Middle frontal gyrus (tissue), 1 donor: Measurements from ENCODE around the gene TRIM67.
"Not testable (repeated sequence)": the region's sequence is repeated elsewhere in the genome, so short reads cannot be mapped to it uniquely, and the experiment has no call there.

ENCODE experiments used
- DNase-seq: peaks from one replicate; pipeline ENCODE4 v3.0.0-alpha.2; 2015; ENCODE audit warnings: low spot score; ENCODE audit errors: extremely low spot score

The TRIM67 gene

GRCh38 chr1:231158141-231158540 is 3.7 kb upstream of the TRIM67 start:
- DNase-seq = not testable (repeated sequence)

GRCh38 chr1:231159202-231159962 is 2.5 kb upstream of the TRIM67 start:
- no peak for DNase-seq

- no peak for DNase-seq
Observed at GRCh38 chr1:231159963-231160761, 1.7 kb upstream of the TRIM67 start.

GRCh38 chr1:231160895-231161666 is 777 bp upstream of the TRIM67 start:
- peak; percentile 27 for DNase-seq

- DNase-seq = no peak
Observed at GRCh38 chr1:231162297-231162969, 575 bp downstream of the TRIM67 start.

GRCh38 chr1:231162970-231163829 is 1.3 kb downstream of the TRIM67 start:
- DNase-seq = no peak

- DNase-seq = no peak
Observed at GRCh38 chr1:231163830-231164427, 2.1 kb downstream of the TRIM67 start.

GRCh38 chr1:231165371-231165770 is 3.5 kb downstream of the TRIM67 start:
- DNase-seq = no peak

- no peak for DNase-seq
Observed at GRCh38 chr1:231166398-231166797, 4.5 kb downstream of the TRIM67 start.

- DNase-seq = no peak
Observed at GRCh38 chr1:231170875-231171274, 9.0 kb downstream of the TRIM67 start.

- DNase-seq = no peak
Observed at GRCh38 chr1:231171623-231172197, 9.9 kb downstream of the TRIM67 start.

- DNase-seq = no peak
Observed at GRCh38 chr1:231172411-231172810, 10.6 kb downstream of the TRIM67 start.

GRCh38 chr1:231176421-231176820 is 14.6 kb downstream of the TRIM67 start:
- DNase-seq = no peak

- no peak for DNase-seq
Observed at GRCh38 chr1:231177226-231177625, 15.4 kb downstream of the TRIM67 start.

- DNase-seq = no peak
Observed at GRCh38 chr1:231177936-231178335, 16.1 kb downstream of the TRIM67 start.

- DNase-seq = no peak
Observed at GRCh38 chr1:231178970-231179369, 17.1 kb downstream of the TRIM67 start.

GRCh38 chr1:231180034-231180433 is 18.2 kb downstream of the TRIM67 start:
- DNase-seq = no peak

- DNase-seq = no peak
Observed at GRCh38 chr1:231181271-231181670, 19.4 kb downstream of the TRIM67 start.

- DNase-seq = no peak
Observed at GRCh38 chr1:231182317-231182716, 20.5 kb downstream of the TRIM67 start.
